ENCODE measurements around the gene RBBP8NL.
"Not testable (repeated sequence)": the region's sequence is repeated elsewhere in the genome, so short reads cannot be mapped to it uniquely, and the experiment has no call there.

Gene RBBP8NL

GRCh38 chr20:62429455-62430310, 2.3 kb upstream of the RBBP8NL start:
- H3K4me3 ChIP-seq (ENCODE audit: insufficient read depth, low read depth, low read length, poor library complexity, severe bottlenecking), result no peak overlapping the region
- H3K9me3 ChIP-seq (ENCODE audit: control insufficient read depth, low read length), result no peaks in the 10 kb centered on the region
- no peak overlapping the region for H3K27ac ChIP-seq (ENCODE audit: insufficient read depth, low read length, poor library complexity, severe bottlenecking)
- no peak for DNase-seq
- no peaks in the 10 kb centered on the region for H3K4me1 ChIP-seq (ENCODE audit: control insufficient read depth, insufficient read depth, low read length, poor library complexity, severe bottlenecking)
- H3K36me3 ChIP-seq (ENCODE audit: control insufficient read depth, insufficient read depth, low read length), result no peaks in the 10 kb centered on the region
- H3K27me3 ChIP-seq (replicated peaks; ENCODE audit: control insufficient read depth, insufficient read depth, low read length, poor library complexity, severe bottlenecking), result no peaks in the 10 kb centered on the region

- H3K27me3 ChIP-seq (replicated peaks; ENCODE audit: control insufficient read depth, insufficient read depth, low read length, poor library complexity, severe bottlenecking), result no peaks in the 10 kb centered on the region
Observed at GRCh38 chr20:62428396-62429295, 1.3 kb upstream of the RBBP8NL start.

GRCh38 chr20:62428002-62428372, 648 bp upstream of the RBBP8NL start:
- H3K4me3 ChIP-seq (ENCODE audit: insufficient read depth, low read depth, low read length, poor library complexity, severe bottlenecking), result no peak overlapping the region
- no peak for DNase-seq

More at GRCh38 chr20:62428396-62429295, 1.3 kb upstream of the RBBP8NL start:
- Histone ChIP-seq H3K4me3 (ENCODE audit: insufficient read depth, low read depth, low read length, poor library complexity, severe bottlenecking) (no peak overlapping the region), H3K36me3 (ENCODE audit: control insufficient read depth, insufficient read depth, low read length) (no peaks in the 10 kb centered on the region), H3K4me1 (ENCODE audit: control insufficient read depth, insufficient read depth, low read length, poor library complexity, severe bottlenecking) (no peaks in the 10 kb centered on the region), H3K27ac (ENCODE audit: insufficient read depth, low read length, poor library complexity, severe bottlenecking) (no peak overlapping the region), H3K9me3 (ENCODE audit: control insufficient read depth, low read length) (no peaks in the 10 kb centered on the region)
- no peak for DNase-seq

GRCh38 chr20:62426699-62427131, 624 bp downstream of the RBBP8NL start:
- H3K4me3 ChIP-seq (ENCODE audit: insufficient read depth, low read depth, low read length, poor library complexity, severe bottlenecking), result no peak overlapping the region
- no peaks in the 10 kb centered on the region for H3K4me1 ChIP-seq (ENCODE audit: control insufficient read depth, insufficient read depth, low read length, poor library complexity, severe bottlenecking)
- no peaks in the 10 kb centered on the region for H3K9me3 ChIP-seq (ENCODE audit: control insufficient read depth, low read length)
- H3K36me3 ChIP-seq (ENCODE audit: control insufficient read depth, insufficient read depth, low read length), result no peaks in the 10 kb centered on the region
- no peaks in the 10 kb centered on the region for H3K27me3 ChIP-seq (replicated peaks; ENCODE audit: control insufficient read depth, insufficient read depth, low read length, poor library complexity, severe bottlenecking)
- DNase-seq, result no peak
- H3K27ac ChIP-seq (ENCODE audit: insufficient read depth, low read length, poor library complexity, severe bottlenecking), result no peak overlapping the region

More at GRCh38 chr20:62428002-62428372, 648 bp upstream of the RBBP8NL start:
- Histone ChIP-seq H3K27ac (ENCODE audit: insufficient read depth, low read length, poor library complexity, severe bottlenecking) (no peak overlapping the region), H3K36me3 (ENCODE audit: control insufficient read depth, insufficient read depth, low read length) (no peaks in the 10 kb centered on the region), H3K9me3 (ENCODE audit: control insufficient read depth, low read length) (no peaks in the 10 kb centered on the region), H3K27me3 (replicated peaks; ENCODE audit: control insufficient read depth, insufficient read depth, low read length, poor library complexity, severe bottlenecking) (no peaks in the 10 kb centered on the region), H3K4me1 (ENCODE audit: control insufficient read depth, insufficient read depth, low read length, poor library complexity, severe bottlenecking) (no peaks in the 10 kb centered on the region)

- H3K4me1 ChIP-seq (ENCODE audit: control insufficient read depth, insufficient read depth, low read length, poor library complexity, severe bottlenecking); H3K27me3 ChIP-seq (replicated peaks; ENCODE audit: control insufficient read depth, insufficient read depth, low read length, poor library complexity, severe bottlenecking); DNase-seq; H3K9me3 ChIP-seq (ENCODE audit: control insufficient read depth, low read length); H3K36me3 ChIP-seq (ENCODE audit: control insufficient read depth, insufficient read depth, low read length); H3K4me3 ChIP-seq (ENCODE audit: insufficient read depth, low read depth, low read length, poor library complexity, severe bottlenecking); H3K27ac ChIP-seq (ENCODE audit: insufficient read depth, low read length, poor library complexity, severe bottlenecking): not testable (repeated sequence)
Observed at GRCh38 chr20:62426059-62426348, 1.3 kb downstream of the RBBP8NL start.

GRCh38 chr20:62425281-62426058, 1.9 kb downstream of the RBBP8NL start:
- Histone ChIP-seq H3K27me3 (replicated peaks; ENCODE audit: control insufficient read depth, insufficient read depth, low read length, poor library complexity, severe bottlenecking) (no peaks in the 10 kb centered on the region), H3K36me3 (ENCODE audit: control insufficient read depth, insufficient read depth, low read length) (no peaks in the 10 kb centered on the region), H3K4me3 (ENCODE audit: insufficient read depth, low read depth, low read length, poor library complexity, severe bottlenecking) (no peak overlapping the region), H3K27ac (ENCODE audit: insufficient read depth, low read length, poor library complexity, severe bottlenecking) (no peak overlapping the region), H3K9me3 (ENCODE audit: control insufficient read depth, low read length) (no peaks in the 10 kb centered on the region), H3K4me1 (ENCODE audit: control insufficient read depth, insufficient read depth, low read length, poor library complexity, severe bottlenecking) (no peaks in the 10 kb centered on the region)
- DNase-seq, result no peak

- H3K27me3 ChIP-seq (replicated peaks; ENCODE audit: control insufficient read depth, insufficient read depth, low read length, poor library complexity, severe bottlenecking), result no peaks in the 10 kb centered on the region
- H3K27ac ChIP-seq (ENCODE audit: insufficient read depth, low read length, poor library complexity, severe bottlenecking), result no peak overlapping the region
- no peaks in the 10 kb centered on the region for H3K36me3 ChIP-seq (ENCODE audit: control insufficient read depth, insufficient read depth, low read length)
- H3K9me3 ChIP-seq (ENCODE audit: control insufficient read depth, low read length), result no peaks in the 10 kb centered on the region
- no peaks in the 10 kb centered on the region for H3K4me1 ChIP-seq (ENCODE audit: control insufficient read depth, insufficient read depth, low read length, poor library complexity, severe bottlenecking)
- DNase-seq, result no peak
- H3K4me3 ChIP-seq (ENCODE audit: insufficient read depth, low read depth, low read length, poor library complexity, severe bottlenecking), result no peak overlapping the region
Observed at GRCh38 chr20:62424249-62425107, 2.9 kb downstream of the RBBP8NL start.

GRCh38 chr20:62423326-62423706, 4.0 kb downstream of the RBBP8NL start:
- DNase-seq, result no peak
- H3K36me3 ChIP-seq (ENCODE audit: control insufficient read depth, insufficient read depth, low read length), result no peaks in the 10 kb centered on the region
- H3K4me3 ChIP-seq (ENCODE audit: insufficient read depth, low read depth, low read length, poor library complexity, severe bottlenecking), result no peak overlapping the region
- no peaks in the 10 kb centered on the region for H3K4me1 ChIP-seq (ENCODE audit: control insufficient read depth, insufficient read depth, low read length, poor library complexity, severe bottlenecking)
- no peaks in the 10 kb centered on the region for H3K27me3 ChIP-seq (replicated peaks; ENCODE audit: control insufficient read depth, insufficient read depth, low read length, poor library complexity, severe bottlenecking)
- H3K27ac ChIP-seq (ENCODE audit: insufficient read depth, low read length, poor library complexity, severe bottlenecking), result no peak overlapping the region
- no peaks in the 10 kb centered on the region for H3K9me3 ChIP-seq (ENCODE audit: control insufficient read depth, low read length)

- Histone ChIP-seq H3K36me3 (ENCODE audit: control insufficient read depth, insufficient read depth, low read length) (no peaks in the 10 kb centered on the region), H3K27me3 (replicated peaks; ENCODE audit: control insufficient read depth, insufficient read depth, low read length, poor library complexity, severe bottlenecking) (no peaks in the 10 kb centered on the region), H3K9me3 (ENCODE audit: control insufficient read depth, low read length) (no peaks in the 10 kb centered on the region), H3K27ac (ENCODE audit: insufficient read depth, low read length, poor library complexity, severe bottlenecking) (no peak overlapping the region), H3K4me1 (ENCODE audit: control insufficient read depth, insufficient read depth, low read length, poor library complexity, severe bottlenecking) (no peaks in the 10 kb centered on the region), H3K4me3 (ENCODE audit: insufficient read depth, low read depth, low read length, poor library complexity, severe bottlenecking) (no peak overlapping the region)
- DNase-seq, result no peak
Observed at GRCh38 chr20:62422636-62423325, 4.6 kb downstream of the RBBP8NL start.
